SW 1271 (cell line): ENCODE measurements around the gene KREMEN2.
"Not testable (repeated sequence)": the region's sequence is repeated elsewhere in the genome, so short reads cannot be mapped to it uniquely, and the experiment has no call there.

Experiments
- DNase-seq, 2 experiments: peaks; one replicate each; lab custom pipeline; 2025; lab: John Stamatoyannopoulos, UW

KREMEN2 gene

GRCh38 chr16:2939968-2940367 lies 24.1 kb upstream of the KREMEN2 start:
- no peak for DNase-seq

- DNase-seq: no peak
These were observed 22.0 kb upstream of the KREMEN2 start for GRCh38 chr16:2942045-2942444.

DNA sequence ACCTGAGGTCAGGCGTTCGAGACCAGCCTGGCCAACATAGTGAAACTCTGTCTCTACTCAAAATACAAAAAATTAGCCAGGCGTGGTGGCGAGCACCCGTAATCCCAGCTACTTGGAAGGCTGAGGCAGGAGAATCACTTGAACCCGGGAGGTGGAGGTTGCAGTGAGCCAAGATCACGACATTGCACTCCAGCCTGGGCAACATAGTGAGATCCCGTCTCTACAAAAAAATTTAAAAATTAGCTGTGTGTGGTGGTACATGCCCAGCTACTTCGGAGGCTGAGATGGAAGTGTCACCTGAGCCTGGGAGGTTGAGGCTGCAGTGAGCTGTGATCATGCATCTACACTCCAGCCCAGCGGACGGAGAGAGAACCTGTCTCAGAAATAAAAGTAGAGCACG lies 20.4 kb upstream of the KREMEN2 start:
- not testable (repeated sequence) for DNase-seq

GRCh38 chr16:2946649-2947048 lies 17.4 kb upstream of the KREMEN2 start:
- DNase-seq: no peak

GRCh38 chr16:2948807-2949704 lies 15.0 kb upstream of the KREMEN2 start:
- DNase-seq: no peak

DNA sequence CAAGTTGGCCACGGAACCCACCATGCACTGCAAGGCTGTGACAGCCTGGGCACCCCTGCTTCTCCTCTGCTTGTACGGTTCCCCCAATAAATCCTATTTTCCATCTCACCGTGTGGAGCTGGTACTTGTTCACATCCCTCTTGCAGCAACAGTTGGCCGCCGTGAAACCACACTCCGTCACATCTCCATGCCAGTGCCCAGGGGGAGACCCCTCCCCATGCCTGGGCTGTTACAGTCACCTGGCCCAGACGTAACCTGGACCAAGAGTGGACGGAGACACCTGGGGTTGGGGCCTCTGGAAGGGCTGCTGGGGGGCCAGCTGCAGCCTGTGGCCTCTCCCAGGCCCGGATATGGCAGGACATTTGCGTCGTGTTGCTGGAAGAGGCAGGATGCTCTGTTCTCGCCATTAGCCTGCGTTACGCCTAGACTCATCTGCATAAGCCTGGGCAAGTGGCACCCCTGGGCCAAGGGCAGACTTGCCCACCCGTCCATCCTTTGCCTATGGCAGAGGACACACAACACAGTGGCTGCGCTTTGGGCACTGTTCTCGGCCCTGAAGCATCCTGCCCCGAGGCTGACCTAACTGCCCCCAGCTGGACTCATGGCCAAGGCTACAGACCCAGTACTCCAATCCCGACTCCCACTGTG lies 14.2 kb upstream of the KREMEN2 start:
- no peak for DNase-seq

- DNase-seq: no peak
These were observed 13.7 kb upstream of the KREMEN2 start for GRCh38 chr16:2950353-2950724.

GRCh38 chr16:2950773-2951172 lies 13.3 kb upstream of the KREMEN2 start:
- no peak for DNase-seq

GRCh38 chr16:2952679-2953078 lies 11.4 kb upstream of the KREMEN2 start:
- DNase-seq: no peak

DNA sequence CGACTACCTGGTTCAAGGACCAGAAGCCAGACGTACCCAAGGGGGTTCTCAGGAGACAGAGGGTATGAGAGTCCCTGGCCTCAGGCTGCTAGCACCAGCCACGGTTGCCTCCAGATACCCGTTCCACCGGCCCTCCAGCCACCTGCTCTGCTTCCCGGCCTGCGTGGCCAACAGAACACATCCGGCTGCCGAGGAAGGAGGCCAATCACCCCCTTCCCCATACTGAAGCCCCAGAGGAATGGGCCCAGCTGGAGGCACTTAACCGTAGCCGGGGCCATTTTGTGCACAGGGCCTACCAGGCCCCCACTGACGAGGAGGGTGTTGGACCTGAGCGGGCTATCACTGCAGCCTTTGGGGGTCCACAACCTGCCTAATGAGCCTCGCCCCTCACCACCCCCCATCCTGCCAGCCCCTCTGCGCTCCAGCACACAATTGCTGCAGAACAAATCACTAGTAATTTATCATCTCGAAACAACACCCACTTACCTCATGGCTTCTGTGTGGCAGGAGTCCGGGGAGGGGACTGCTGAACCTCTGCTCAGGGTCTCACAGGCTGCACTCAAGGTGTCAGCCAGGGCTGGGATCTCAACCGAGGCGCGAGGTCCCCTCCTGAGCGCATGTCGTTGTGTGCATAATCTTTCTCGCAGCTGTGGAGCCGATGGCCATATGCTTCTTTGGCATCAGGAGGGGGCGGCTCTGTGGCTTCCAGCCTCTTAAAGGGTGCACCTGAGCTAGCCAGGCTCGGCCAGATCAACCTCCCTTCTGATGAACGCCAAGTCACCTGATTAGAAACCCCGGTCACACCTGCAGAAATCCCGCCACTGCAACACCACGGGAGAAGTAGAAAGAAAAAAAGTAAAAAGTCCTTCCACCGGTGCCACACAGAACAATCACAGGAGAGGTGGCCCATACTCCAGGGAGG lies 10.1 kb upstream of the KREMEN2 start:
- DNase-seq: no peak

GRCh38 chr16:2954656-2955381 lies 9.3 kb upstream of the KREMEN2 start:
- DNase-seq: no peak

GRCh38 chr16:2955438-2955778 lies 8.7 kb upstream of the KREMEN2 start:
- DNase-seq: no peak

GRCh38 chr16:2955779-2956578 lies 8.1 kb upstream of the KREMEN2 start:
- no peak for DNase-seq

DNA sequence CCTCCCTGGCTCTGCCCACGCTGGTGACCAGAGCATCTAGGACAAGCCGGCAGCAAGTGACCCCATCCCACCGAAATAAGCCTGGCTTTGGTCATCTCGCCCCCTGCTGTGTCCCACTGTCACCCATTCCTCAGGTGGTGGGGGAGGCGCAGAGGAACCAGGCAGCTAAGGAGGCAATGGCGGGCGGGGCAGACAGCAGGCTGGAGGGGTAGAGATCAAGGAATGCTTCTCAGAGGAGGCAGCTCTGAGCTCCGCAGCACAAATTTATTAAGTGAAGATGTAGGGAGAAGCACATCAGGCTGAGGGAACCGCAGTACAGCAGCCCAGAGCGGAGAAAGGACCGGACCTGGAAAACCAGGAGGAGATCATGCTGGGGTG lies 7.5 kb upstream of the KREMEN2 start:
- DNase-seq: no peak

GRCh38 chr16:2959206-2959605 lies 4.9 kb upstream of the KREMEN2 start:
- no peak for DNase-seq

DNA sequence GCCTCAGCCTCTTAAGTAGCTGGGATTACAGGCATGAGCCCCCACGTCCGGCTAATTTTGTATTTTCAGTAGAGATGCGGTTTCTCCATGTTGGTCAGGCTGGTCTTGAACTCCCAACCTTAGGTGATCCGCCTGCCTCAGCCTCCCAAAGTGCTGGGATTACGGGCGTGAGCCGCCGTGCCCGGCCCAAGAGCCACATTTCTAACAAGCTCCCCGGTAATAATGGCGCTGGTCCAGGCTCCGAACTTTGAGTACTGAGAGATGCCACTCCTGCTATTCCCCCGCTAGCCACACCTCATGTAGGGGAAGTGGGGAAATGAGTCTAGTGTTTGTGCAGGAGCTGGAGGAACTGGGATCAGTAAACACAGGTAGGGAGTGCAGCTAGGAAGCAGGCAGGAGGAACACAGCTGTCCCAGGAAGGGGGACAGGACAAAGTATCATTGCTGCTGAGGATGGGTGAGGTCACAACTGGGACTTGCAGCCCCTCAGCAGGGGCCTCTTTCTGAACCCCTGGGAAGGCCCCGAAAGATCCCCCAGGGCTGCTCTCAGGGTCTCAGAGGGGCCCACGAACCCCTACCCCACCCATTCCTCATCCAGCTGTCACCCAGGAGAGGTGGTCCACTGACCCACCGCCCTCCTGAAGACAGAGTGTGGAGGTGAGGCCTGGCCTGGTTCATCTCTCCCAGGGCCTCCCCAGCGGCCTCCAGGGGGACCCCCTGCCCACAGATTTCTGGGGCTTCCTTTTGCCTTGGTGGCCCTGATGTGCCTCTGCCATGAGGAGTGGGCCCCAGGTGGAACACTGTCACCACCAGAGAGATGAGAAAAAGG lies 3.7 kb upstream of the KREMEN2 start:
- no peak for DNase-seq

DNA sequence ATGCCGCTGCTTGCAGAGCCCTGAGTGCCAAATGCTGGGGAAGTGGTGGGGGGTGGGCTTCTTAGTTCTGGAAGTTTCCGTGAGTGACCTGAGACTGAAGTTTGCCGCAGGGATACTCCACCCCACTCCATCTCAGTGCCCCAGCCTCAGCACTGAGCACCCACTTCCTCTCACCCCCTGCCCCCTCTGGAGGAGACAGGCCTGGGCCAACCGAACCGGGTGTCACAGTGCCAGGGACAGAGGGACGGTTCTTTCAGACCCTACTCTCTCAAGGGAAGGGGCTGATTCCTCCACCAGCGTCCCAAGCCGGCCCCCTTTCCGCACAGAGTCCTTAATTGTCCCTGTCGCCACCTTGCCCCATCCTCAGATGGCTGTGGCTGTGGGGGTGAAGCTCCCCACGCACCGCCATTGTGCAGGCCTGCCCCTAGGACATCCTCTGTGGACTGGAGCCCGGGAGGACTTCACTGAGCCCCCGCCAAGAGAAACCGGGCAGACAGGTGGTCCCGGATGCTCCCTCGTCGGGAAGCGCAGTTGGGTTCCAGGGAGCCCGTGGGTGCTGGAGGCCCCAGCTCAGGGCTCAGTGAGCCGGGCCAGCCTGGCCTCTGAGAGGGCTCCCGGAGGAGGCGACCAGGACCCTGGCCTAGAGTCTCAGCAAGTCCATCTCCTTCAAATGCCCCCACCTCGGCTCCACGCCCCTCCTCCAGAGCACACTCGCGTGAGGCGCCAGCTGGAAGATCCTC lies 1.6 kb upstream of the KREMEN2 start:
- no peak for DNase-seq

GRCh38 chr16:2963074-2963722 lies 877 bp upstream of the KREMEN2 start:
- no peak for DNase-seq
